IMR-90 (cell line): ENCODE measurements around the gene MAS1L. TPM values are rescaled to one million over a fixed set of nuclear protein-coding genes. Genes with fewer than 3 reads are reported as not detected.

Experiments used
- ATAC-seq: fragments of 200-7000 bp; cut with Tn5 transposase; 2 replicates; pipeline ENCODE4 v1.9.1; 2020; ENCODE audit warnings: low read depth, mild to moderate bottlenecking, moderate library complexity
- BruUV-seq: library from RNA; stranded (reverse); fragments of 400-500 nt; replicated peaks from 2 replicates; lab custom pipeline; 2021; lab: Mats Ljungman, UMichigan
- CTCF ChIA-PET: fragments of 300-600 bp; formaldehyde crosslinking; extraction: SDS; loops from one replicate; lab custom pipeline; 2021; ENCODE audit warnings: antibody characterized with exemption; lab: Yijun Ruan, JAX
- POLR2A ChIA-PET: fragments of 300-600 bp; sonication (Branson Sonifier 250); formaldehyde crosslinking; loops from one replicate; lab custom pipeline; 2022; ENCODE audit warnings: antibody characterized with exemption; ENCODE audit not compliant: unreplicated experiment; lab: Charles Lee
- DNase-seq: peaks from one replicate; pipeline ENCODE4 v3.0.0; 2013
- H2AFZ ChIP-seq: replicated peaks from 2 replicates; pipeline ENCODE3; 2013; ENCODE audit warnings: low read length, mild to moderate bottlenecking; ENCODE audit not compliant: poor library complexity
- H2AK5ac ChIP-seq: 2 replicates; pipeline ENCODE4 v1.6.1; 2013; ENCODE audit warnings: low read depth, low read length, inconsistent platforms
- H2AK9ac ChIP-seq: replicated peaks from 2 replicates; pipeline ENCODE3; 2013; ENCODE audit warnings: mild to moderate bottlenecking, low read depth, low read length, moderate library complexity; ENCODE audit not compliant: poor library complexity
- H2BK120ac ChIP-seq: 2 replicates; pipeline ENCODE4 v1.6.1; 2013; ENCODE audit warnings: low read depth, low read length, inconsistent platforms
- H2BK15ac ChIP-seq: 3 replicates; pipeline ENCODE4 v1.6.1; 2013; ENCODE audit warnings: low read depth, low read length, inconsistent platforms
- H2BK20ac ChIP-seq: 2 replicates; pipeline ENCODE4 v1.6.1; 2013; ENCODE audit warnings: low read depth, mild to moderate bottlenecking, inconsistent platforms, low read length, moderate library complexity
- H2BK5ac ChIP-seq: 2 replicates; pipeline ENCODE4 v1.6.1; 2013; ENCODE audit warnings: mild to moderate bottlenecking, low read depth, low read length, inconsistent platforms; ENCODE audit not compliant: poor library complexity, severe bottlenecking
- H3K14ac ChIP-seq: replicated peaks from 2 replicates; pipeline ENCODE4 v1.6.1; 2013; ENCODE audit warnings: low read depth, low read length, inconsistent platforms
- H3K18ac ChIP-seq: 2 replicates; pipeline ENCODE4 v1.6.1; 2013; ENCODE audit warnings: low read depth, low read length, control low read depth
- H3K23ac ChIP-seq: 2 replicates; pipeline ENCODE4 v1.6.1; 2013; ENCODE audit warnings: low read depth, low read length, inconsistent platforms
- H3K27ac ChIP-seq: 2 replicates; pipeline ENCODE4 v1.5.1; 2013; ENCODE audit warnings: mild to moderate bottlenecking, control low read depth, low read length; ENCODE audit not compliant: insufficient read depth
- H3K27me3 ChIP-seq: 2 replicates; pipeline ENCODE4 v1.6.1; 2013; ENCODE audit warnings: low read length; ENCODE audit not compliant: control insufficient read depth, insufficient read depth
- H3K36me3 ChIP-seq: 2 replicates; pipeline ENCODE4 v1.6.1; 2013; ENCODE audit warnings: low read length, mixed read lengths; ENCODE audit not compliant: control insufficient read depth, insufficient read depth
- H3K4ac ChIP-seq: 2 replicates; pipeline ENCODE4 v1.6.1; 2013; ENCODE audit warnings: low read depth, low read length, inconsistent platforms
- H3K4me1 ChIP-seq: 2 replicates; pipeline ENCODE4 v1.6.1; 2013; ENCODE audit warnings: low read length, mixed read lengths; ENCODE audit not compliant: control insufficient read depth, insufficient read depth
- H3K4me2 ChIP-seq: 2 replicates; pipeline ENCODE4 v1.6.1; 2013; ENCODE audit warnings: low read depth, mild to moderate bottlenecking, control low read depth, low read length, moderate library complexity
- H3K4me3 ChIP-seq: 2 replicates; pipeline ENCODE4 v1.5.1; 2013; ENCODE audit warnings: low read depth, mild to moderate bottlenecking, control low read depth, low read length, moderate library complexity; ENCODE audit not compliant: insufficient read depth
- H3K56ac ChIP-seq: 2 replicates; pipeline ENCODE4 v1.6.1; 2013; ENCODE audit warnings: low read length, inconsistent platforms; ENCODE audit not compliant: insufficient read depth; ENCODE audit errors: extremely low read depth
- H3K79me1 ChIP-seq, 2 experiments: 2 replicates each; pipeline ENCODE4 v1.6.1; 2013; ENCODE audit warnings: low read length in 2 of 2, inconsistent platforms in 1 of 2, low read depth in 1 of 2
- H3K9ac ChIP-seq: 2 replicates; pipeline ENCODE4 v1.6.1; 2013; ENCODE audit warnings: low read depth, low read length, control low read depth
- H3K9me1 ChIP-seq: 2 replicates; pipeline ENCODE4 v1.6.1; 2013; ENCODE audit warnings: low read length, inconsistent platforms; ENCODE audit not compliant: insufficient read depth
- H3K9me3 ChIP-seq: 2 replicates; pipeline ENCODE4 v1.6.1; 2013; ENCODE audit warnings: low read length; ENCODE audit not compliant: control insufficient read depth, insufficient read depth
- H4K20me1 ChIP-seq: 2 replicates; pipeline ENCODE4 v1.6.1; 2013; ENCODE audit warnings: low read length, inconsistent platforms; ENCODE audit not compliant: insufficient read depth
- H4K5ac ChIP-seq: 2 replicates; pipeline ENCODE4 v1.6.1; 2013; ENCODE audit warnings: mild to moderate bottlenecking, low read depth, low read length, control low read depth
- H4K8ac ChIP-seq, 2 experiments: 2 replicates each; pipeline ENCODE4 v1.6.1; 2013; ENCODE audit warnings: low read depth in 2 of 2, low read length in 2 of 2, control low read depth in 1 of 2, inconsistent platforms in 1 of 2
- H4K91ac ChIP-seq: 2 replicates; pipeline ENCODE4 v1.6.1; 2013; ENCODE audit warnings: low read depth, low read length, inconsistent platforms; ENCODE audit not compliant: insufficient read depth
- CHD1 ChIP-seq: IDR thresholded peaks from 2 replicates; pipeline ENCODE4 v1.6.1; 2012; ENCODE audit warnings: low read depth, low read length, improper control_type of control experiment
- MAFK ChIP-seq: IDR thresholded peaks from 2 replicates; pipeline ENCODE4 v1.6.1; 2012; ENCODE audit warnings: low read depth, low read length, improper control_type of control experiment
- MAZ ChIP-seq: IDR thresholded peaks from 2 replicates; pipeline ENCODE4 v1.6.1; 2012; ENCODE audit warnings: low read depth, mild to moderate bottlenecking, low read length, improper control_type of control experiment, moderate library complexity, borderline replicate concordance
- MXI1 ChIP-seq: IDR thresholded peaks from 2 replicates; pipeline ENCODE4 v1.6.1; 2012; ENCODE audit warnings: low read depth, mild to moderate bottlenecking, low read length, moderate library complexity, borderline replicate concordance
- NFE2L2 ChIP-seq: fragments of 150-350 bp; IDR thresholded peaks from 2 replicates; pipeline ENCODE4 v1.6.1; 2016; ENCODE audit warnings: low read depth, mild to moderate bottlenecking, low read length
- POLR2A ChIP-seq: IDR thresholded peaks from 2 replicates; pipeline ENCODE4 v1.6.1; 2012; ENCODE audit warnings: mild to moderate bottlenecking, low read depth, low read length
- RFX5 ChIP-seq: IDR thresholded peaks from 2 replicates; pipeline ENCODE4 v1.8.0; 2012; ENCODE audit warnings: low read depth, mild to moderate bottlenecking, low read length, moderate library complexity
- WGBS, 2 experiments: methylation state at CpG; one replicate each; pipeline versions ENCODE4 v1.1.5 to v1.1.7; 2013; ENCODE audit warnings: missing lambda C conversion rate in 2 of 2; ENCODE audit not compliant: insufficient read length in 1 of 2; ENCODE audit errors: extremely low coverage in 2 of 2; 5-methylcytosine and 5-hydroxymethylcytosine counted together
- dilution Hi-C: fragments of 300-500 bp; cut with HindIII; formaldehyde crosslinking; loops from one replicate; pipeline ENCODE4 v1.14.3; 2018; ENCODE audit warnings: low sequenced_read_pairs; ENCODE audit not compliant: unreplicated experiment
- in situ Hi-C: fragments of 300-500 bp; cut with MboI; formaldehyde crosslinking; loops from 3 replicates; pipeline ENCODE4 v1.14.3; 2019; ENCODE audit warnings: low sequenced_read_pairs, inconsistent platforms, mixed read lengths
- intact Hi-C: fragments of 100-400 bp; cut with micrococcal nuclease; formaldehyde crosslinking; loops from 2 replicates; pipeline ENCODE4 v1.10.0; 2022
- polyA plus RNA-seq, 3 experiments: library from polyadenylated mRNA; depleted of rRNA; stranded (reverse); fragments of >200 nt; gene quantifications; 2 replicates each; pipeline ENCODE4 v1.2.3, GENCODE V29; 2012; ENCODE audit warnings: low replicate concordance in 1 of 3
- total RNA-seq: library from RNA; depleted of rRNA; stranded (reverse); fragments of >200 nt; gene quantifications from 2 replicates; pipeline ENCODE4 v1.2.3, GENCODE V29; 2012
- TF ChIP-seq, protein P1 (sequence below): conservative IDR thresholded peaks from 2 replicates; pipeline ENCODE4 v1.5.1; 2012; ENCODE audit warnings: mild to moderate bottlenecking, low read depth, low read length, improper control_type of control experiment

MAS1L gene
- total and polyA plus RNA-seq, 2 of the 4 experiments (the other 2 are of a cell fraction), result not detected

DNA sequence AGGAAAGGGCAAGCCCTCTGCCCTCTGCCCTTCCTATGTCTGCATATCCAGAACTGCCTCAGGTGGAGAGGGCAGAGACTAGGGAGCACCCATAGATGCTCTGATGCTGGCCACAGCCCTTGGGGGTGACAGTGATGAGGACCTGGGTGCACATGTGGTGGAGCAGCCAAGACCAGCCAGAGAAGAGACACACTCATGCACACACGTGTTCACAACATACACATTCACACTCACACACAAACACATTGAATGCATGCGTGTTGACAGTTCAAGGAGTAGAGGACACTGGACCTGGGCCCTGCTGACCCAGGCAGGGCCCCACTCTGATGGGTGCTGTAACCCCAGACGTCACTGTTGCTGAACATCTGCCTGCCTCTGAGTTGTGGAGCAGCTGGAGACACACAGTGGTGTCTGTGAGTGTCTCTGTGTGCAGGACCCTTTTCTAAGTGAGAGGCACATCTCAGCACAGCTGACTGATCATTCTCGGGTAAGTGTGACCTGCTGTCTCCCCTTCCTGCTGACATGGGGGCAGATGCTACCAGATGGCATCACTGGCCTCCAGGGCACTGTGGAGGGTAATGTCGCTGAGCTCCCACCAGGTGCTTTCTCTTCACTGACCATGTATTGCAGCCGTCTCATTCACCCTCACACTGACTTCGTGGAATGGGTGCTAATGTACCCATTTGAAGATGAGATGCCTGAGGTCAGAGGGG lies 30.1 kb upstream of the MAS1L start:
- Histone ChIP-seq H3K23ac (no peak overlapping the region), H3K4ac (no peak overlapping the region), H3K14ac (no peak overlapping the region), H3K79me1 (no peaks in the 10 kb centered on the region), H3K56ac (no peak overlapping the region), H3K4me1 (no peaks in the 10 kb centered on the region), H3K9me3 (peaks cover 7% of the 10 kb centered on the region; the same call in 1 of the 2 replicates), H4K5ac (no peak overlapping the region), H3K4me3 (no peak overlapping the region), H3K27me3 (no peaks in the 10 kb centered on the region), H4K8ac (no peak overlapping the region), H3K9me1 (no peaks in the 10 kb centered on the region), H2BK15ac (no peak overlapping the region), H2AFZ (no peak overlapping the region), H2BK5ac (no peak overlapping the region), H4K91ac (no peak overlapping the region), H3K27ac (no peak overlapping the region), H4K20me1 (no peaks in the 10 kb centered on the region), H2AK5ac (no peak overlapping the region), H3K36me3 (no peaks in the 10 kb centered on the region), H3K18ac (no peak overlapping the region), H3K9ac (no peak overlapping the region), H2BK20ac (no peak overlapping the region), H2AK9ac (no peak overlapping the region), H2BK120ac (no peak overlapping the region), H3K4me2 (no peak overlapping the region)
- no TSS peak for BruUV-seq
- dilution Hi-C loops, result no loop called here
- ATAC-seq (no peak), DNase-seq (no peak)
- in situ Hi-C loops, result no loop called here
- 27% methylated on average over 2 of the region's 7 CpGs; no CpG with 5 or more reads in 1 of the 2 experiments for WGBS, 2 experiments
- POLR2A ChIA-PET, result no interaction called here
- intact Hi-C loops, result no loop called here
- CTCF ChIA-PET, result no interaction called here
- TF ChIP-seq MAZ (no peak), NFE2L2 (no peak), MAFK (no peak), RFX5 (no peak), MXI1 (no peak), POLR2A (no peak), CHD1 (no peak)
- TF ChIP-seq, protein P1, sequence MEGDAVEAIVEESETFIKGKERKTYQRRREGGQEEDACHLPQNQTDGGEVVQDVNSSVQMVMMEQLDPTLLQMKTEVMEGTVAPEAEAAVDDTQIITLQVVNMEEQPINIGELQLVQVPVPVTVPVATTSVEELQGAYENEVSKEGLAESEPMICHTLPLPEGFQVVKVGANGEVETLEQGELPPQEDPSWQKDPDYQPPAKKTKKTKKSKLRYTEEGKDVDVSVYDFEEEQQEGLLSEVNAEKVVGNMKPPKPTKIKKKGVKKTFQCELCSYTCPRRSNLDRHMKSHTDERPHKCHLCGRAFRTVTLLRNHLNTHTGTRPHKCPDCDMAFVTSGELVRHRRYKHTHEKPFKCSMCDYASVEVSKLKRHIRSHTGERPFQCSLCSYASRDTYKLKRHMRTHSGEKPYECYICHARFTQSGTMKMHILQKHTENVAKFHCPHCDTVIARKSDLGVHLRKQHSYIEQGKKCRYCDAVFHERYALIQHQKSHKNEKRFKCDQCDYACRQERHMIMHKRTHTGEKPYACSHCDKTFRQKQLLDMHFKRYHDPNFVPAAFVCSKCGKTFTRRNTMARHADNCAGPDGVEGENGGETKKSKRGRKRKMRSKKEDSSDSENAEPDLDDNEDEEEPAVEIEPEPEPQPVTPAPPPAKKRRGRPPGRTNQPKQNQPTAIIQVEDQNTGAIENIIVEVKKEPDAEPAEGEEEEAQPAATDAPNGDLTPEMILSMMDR, result no peak
